GM18867 (cell line): Measurements from ENCODE around the gene ZRANB1.

Source experiments
- ATAC-seq: cut with Tn5 transposase; IDR thresholded peaks from one replicate; pipeline ENCODE4 v1.9.1; 2021; ENCODE audit warnings: mild to moderate bottlenecking, moderate library complexity; ENCODE audit not compliant: unreplicated experiment

ZRANB1 gene

GRCh38 chr10:125016611-125017202, 74.8 kb downstream of the ZRANB1 start:
- ATAC-seq: no peak

- ATAC-seq: no peak
Observed at GRCh38 chr10:125017547-125018298, 75.8 kb downstream of the ZRANB1 start.

- no peak for ATAC-seq
Observed at GRCh38 chr10:125018576-125019143, 76.7 kb downstream of the ZRANB1 start.

- no peak for ATAC-seq
Observed at GRCh38 chr10:125020386-125020785, 78.5 kb downstream of the ZRANB1 start.

GRCh38 chr10:125020871-125021270, 78.9 kb downstream of the ZRANB1 start:
- ATAC-seq: no peak

- ATAC-seq: no peak
Observed at GRCh38 chr10:125021686-125022344, 79.9 kb downstream of the ZRANB1 start.

- no peak for ATAC-seq
Observed at GRCh38 chr10:125022671-125023070, 80.7 kb downstream of the ZRANB1 start.

GRCh38 chr10:125023255-125023654, 81.3 kb downstream of the ZRANB1 start:
- ATAC-seq: no peak

- no peak for ATAC-seq
Observed at GRCh38 chr10:125023862-125024496, 82.1 kb downstream of the ZRANB1 start.

- no peak for ATAC-seq
Observed at GRCh38 chr10:125024497-125025234, 82.7 kb downstream of the ZRANB1 start.

- ATAC-seq: no peak
Observed at GRCh38 chr10:125025341-125025740, 83.4 kb downstream of the ZRANB1 start.

GRCh38 chr10:125026036-125026931, 84.4 kb downstream of the ZRANB1 start:
- no peak for ATAC-seq

- ATAC-seq: no peak
Observed at GRCh38 chr10:125026974-125027735, 85.2 kb downstream of the ZRANB1 start.

GRCh38 chr10:125027871-125028869, 86.2 kb downstream of the ZRANB1 start:
- ATAC-seq: no peak

GRCh38 chr10:125029584-125030242, 87.8 kb downstream of the ZRANB1 start:
- ATAC-seq: no peak

- ATAC-seq: no peak
Observed at GRCh38 chr10:125030567-125031197, 88.8 kb downstream of the ZRANB1 start.
